ENCODE measurements around the gene ZBED4.
A peak's percentile ranks its signal among the peaks of the same experiment; 100 is the strongest.

Gene ZBED4

GRCh38 chr22:49924113-49924833 is 70.6 kb downstream of the ZBED4 start:
- DNase-seq = no peak

DNA sequence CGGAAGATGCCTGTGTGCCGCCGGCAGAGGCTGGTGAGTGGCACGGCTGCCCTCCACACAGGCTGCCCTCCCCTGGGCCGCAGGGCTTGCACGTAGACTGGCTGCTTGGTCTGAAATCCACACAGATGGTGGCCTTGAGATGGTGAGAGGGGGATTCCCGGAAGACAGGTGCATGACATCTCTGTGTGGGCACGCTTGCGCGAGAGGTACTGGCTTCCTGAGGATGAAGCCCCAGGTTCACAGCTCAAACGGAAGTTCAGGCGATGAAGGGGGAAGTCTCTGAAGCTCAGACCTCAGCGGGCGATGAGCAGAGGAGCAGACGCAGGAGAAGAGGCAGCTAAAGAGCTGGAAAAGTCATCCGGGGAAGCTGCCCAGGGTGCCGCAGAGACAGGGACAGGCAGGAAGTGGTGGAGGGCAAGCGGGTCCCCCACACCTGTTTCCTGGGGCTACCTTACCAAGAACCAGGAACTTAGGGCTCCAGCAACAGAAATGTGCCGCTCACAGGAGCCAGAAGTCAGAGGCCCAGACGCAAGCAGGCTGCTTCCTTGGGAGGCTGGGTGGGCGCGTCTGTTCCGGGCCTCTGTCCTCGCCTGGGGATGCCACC is 72.0 kb downstream of the ZBED4 start:
- peak; percentile 75 for DNase-seq

DNA sequence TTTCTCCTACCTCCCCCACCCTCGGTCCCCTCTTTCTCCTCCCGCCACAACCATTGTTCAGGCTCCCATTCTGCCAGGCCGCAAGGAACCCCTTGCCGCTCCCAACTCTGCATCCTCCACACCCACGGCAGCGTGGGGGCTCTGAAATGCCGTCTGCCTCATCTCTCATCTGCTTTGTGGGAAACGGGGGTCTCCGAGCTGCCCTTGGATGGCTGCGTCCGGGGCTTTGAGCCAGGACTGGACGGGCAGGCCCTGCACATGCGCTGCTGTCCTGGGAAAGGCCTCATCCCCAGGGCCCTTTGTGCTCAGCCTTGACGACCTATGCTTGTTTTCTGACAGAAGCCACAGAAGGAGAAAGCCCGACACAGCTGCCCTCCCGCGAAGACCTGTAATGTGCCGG is 73.3 kb downstream of the ZBED4 start:
- no peak for DNase-seq

- DNase-seq = no peak
Observed at GRCh38 chr22:49927483-49928184, 74.0 kb downstream of the ZBED4 start.

- DNase-seq = no peak
Observed at GRCh38 chr22:49928185-49928495, 74.5 kb downstream of the ZBED4 start.

DNA sequence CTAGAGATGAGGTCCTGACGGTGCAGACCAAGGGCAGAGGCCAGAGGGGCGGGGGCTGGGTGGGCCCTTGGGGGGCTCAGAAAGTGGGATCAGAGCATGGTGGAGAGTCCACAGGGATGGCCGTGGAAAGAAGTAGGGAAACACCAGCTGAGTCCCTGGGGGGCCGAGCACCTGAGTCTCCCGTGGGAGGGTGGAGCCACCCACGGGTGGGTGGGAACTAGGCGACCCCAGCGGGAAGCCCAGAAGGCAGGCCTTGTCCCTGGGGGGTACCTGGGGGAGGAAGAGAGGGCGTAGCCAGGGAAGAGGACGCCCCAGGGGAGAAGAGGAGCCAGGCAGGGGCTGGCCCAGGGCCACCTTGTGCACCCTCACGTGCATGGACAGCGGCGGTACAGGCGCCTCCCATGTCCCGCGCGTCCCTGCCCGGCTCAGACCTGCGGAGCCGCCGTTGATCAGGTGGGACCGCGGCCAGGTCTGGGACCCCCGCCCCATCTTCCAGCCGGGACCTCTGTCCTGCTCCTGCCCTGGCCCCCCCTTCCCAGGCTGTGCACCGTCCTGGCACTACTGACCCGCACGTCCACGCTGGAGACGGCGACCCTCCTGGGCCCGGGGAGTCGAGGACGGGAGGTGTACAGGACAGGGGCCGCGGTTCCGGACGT is 75.0 kb downstream of the ZBED4 start:
- DNase-seq = no peak

- DNase-seq = peak; percentile 73
Observed at GRCh38 chr22:49929211-49929979, 75.8 kb downstream of the ZBED4 start.

DNA sequence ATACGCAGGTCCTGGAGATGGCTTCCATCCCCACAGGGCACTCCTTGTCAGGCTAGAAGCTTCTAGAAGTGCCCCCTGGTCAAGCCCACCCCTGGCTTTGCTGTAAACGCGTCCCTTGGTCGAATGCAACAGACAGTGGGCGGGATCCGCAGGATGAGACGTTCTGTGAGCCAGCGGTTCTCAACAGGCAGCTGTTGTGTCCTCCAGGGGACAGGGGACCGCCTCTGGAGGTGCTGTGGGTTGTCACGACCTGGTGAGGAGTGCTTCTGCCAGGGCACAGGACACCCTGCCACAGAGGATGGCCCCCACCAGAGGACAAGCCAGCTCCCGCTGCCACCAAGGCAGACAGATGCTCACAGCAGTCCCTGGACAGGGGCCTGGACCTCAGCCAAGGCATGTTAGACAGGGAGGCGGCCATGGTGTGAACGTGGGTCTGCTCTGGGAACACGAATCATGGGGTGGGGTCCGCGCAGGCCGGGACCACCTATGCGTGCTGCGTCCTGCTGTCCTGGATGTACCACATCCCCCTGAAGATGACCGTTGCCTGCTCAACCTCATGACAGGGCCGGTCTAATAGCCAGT is 76.4 kb downstream of the ZBED4 start:
- no peak for DNase-seq

GRCh38 chr22:49930596-49931412 is 77.2 kb downstream of the ZBED4 start:
- peak; percentile 30 for DNase-seq

- DNase-seq = no peak
Observed at GRCh38 chr22:49933236-49934159, 79.9 kb downstream of the ZBED4 start.

DNA sequence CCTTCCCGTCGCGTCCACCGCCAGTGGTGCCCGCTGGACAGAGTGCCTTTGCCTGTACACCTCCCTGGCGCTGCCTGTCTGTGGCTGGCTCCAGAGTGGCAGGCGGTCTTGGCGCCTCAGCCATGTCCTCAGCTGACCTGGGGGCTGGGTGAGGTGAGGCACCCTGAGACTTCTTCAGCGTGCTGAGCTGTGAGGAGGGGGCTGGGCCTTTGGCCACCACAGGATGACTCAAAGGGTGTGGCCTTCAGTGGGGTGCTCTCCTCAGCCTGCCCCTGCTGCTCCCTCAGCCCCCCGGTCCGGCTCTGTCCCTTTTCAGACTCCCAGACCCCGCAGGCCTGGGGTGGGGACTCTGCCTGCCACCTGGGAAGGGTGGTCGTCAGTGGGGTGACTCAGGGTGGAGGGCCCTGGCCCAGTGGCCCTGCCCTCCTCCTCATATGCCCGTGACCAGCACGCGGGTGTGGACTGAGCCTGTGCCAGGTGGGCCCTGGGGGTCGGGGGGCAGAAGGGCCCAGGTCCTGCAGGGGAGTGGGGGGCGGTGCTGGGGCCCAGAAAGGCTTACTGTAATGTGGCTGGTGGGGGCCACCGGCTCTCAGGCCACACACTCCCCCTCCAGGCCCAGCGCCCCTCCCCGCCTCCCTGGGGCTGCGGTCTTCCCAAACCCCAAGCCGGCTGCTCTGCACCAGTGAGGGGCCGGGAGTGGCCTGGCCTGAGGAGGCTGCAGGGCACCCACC is 80.7 kb downstream of the ZBED4 start:
- peak; percentile 41 for DNase-seq

DNA sequence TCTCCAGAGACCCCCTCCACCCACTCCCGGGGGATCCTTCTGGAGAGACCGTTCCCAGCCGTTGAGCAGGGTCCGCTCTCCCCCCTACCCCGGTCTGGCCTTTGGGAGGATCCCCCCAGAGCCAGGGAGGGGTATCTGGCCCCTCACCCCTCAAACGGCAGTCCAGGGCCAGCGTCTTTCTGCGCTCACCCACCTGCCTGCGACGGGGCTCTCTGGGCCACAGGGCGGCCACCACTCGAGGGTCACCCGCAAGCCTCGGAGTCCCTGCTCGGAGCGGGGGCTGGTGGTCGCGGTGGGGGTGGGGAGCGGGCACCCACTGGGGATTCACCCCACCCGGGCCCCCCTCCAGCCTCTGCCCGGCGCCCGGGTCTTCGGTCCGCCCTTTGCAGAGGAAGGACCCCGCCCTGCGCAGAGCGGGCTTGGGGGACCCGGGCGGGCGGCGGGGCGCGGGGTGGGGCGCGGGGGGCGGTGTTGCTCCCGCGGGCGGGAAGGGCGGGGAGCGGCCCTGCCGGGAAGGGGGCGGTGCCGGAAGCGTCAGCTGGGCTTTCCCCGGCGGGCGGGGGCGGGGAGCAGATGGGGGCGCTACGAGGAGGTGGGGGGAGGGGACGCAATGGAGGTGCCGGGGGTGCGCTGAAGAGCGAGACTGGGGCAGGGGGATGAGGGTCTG is 81.4 kb downstream of the ZBED4 start:
- DNase-seq = peak; percentile 73

GRCh38 chr22:49935561-49935960 is 81.9 kb downstream of the ZBED4 start:
- DNase-seq = no peak

GRCh38 chr22:49936018-49936972 is 82.7 kb downstream of the ZBED4 start:
- peak; percentile 89 for DNase-seq

DNA sequence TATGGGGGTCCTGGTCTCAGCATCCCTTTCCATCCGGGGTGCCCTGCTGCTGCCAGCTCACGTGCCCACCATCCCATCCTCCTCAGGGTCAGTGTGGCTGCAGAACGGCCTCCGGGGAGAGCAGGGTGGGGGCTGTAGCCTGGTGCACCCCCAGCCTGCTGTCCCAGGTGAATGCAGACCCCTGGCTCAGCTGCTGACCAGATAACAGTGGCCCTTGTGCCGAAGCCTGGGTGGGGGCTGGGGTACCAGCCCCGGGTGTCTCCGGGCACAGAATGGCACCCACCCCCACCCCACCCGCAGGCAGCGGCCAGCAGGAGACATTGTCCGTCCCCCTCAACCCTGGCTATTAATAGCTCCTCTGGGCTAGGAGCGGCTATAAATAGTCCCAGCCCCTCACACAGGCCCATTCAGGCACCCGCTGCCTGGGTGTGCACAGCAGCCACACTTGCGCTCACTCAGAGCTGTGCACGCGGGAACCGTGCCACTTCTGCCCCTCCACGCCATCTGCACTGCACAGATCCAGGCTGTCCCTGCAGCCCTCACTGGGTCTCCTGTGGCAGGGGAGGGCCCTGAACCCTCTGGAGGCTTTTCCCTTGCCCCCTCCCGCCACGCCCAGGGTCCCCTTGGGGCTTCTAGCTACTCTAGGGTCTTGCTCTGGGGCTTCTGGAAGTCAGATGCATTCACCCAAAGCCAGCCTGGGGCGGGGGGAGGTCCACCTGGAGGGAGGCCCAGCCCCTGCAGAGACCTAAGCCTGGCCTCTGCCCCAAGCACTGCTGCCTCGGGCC is 83.5 kb downstream of the ZBED4 start:
- no peak for DNase-seq

- DNase-seq = no peak
Observed at GRCh38 chr22:49937758-49938564, 84.3 kb downstream of the ZBED4 start.
